ENCODE measurements around the gene CCDC73. TPM values are rescaled to one million over a fixed set of nuclear protein-coding genes. Genes with fewer than 3 reads are reported as not detected.
"Not testable (repeated sequence)": the region's sequence is repeated elsewhere in the genome, so short reads cannot be mapped to it uniquely, and the experiment has no call there.

Gene CCDC73
- total RNA-seq, 2 experiments from 2014 or later, result not detected

DNA sequence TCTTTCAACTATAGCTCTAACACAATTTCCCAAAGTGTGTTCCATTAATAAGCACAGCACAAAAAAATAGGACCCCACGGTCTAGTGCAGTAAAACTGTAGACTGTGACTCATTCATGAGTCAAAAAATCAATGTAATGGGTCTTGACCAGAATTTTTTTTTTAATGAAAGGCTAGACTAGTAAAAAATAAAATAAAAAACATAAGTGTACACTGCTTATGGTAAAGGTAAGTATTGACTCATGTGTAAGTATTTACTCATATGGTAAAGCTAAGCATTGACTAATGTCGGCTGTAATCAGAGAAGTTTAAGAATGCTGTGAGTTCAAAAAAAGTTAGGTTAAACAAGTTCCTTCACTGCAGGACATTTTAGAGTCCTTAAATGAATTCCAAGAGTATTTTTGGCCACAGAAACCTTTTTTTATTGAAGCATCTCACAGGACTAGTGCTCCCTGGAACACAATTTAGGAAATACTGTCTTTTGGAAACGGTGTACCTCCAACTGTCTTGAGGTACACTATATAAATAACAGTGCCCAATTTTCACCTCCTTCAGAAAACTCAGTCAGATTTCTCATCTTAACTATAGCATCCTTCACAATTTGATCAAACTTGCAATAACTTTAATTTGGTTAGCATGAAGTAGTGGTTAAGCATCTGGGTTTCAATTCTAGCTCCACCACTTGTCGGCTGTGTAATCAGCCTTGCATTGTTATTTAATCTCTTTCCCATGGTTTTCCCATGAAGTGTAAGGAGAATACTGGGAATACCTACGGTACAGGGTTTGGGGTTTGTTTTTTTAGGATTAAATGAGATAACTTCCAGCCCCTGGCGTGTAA lies 2.1 kb downstream of the CCDC73 start:
- CTCF ChIA-PET, result interaction anchor here (0.7 to 1.8 kb wide), 13 partner anchors 14 to 470 kb away, joined by 3 to 8 read pairs (median 3); no protein-coding TSS in a partner anchor
- Mint-ChIP-seq H3K27ac (no peak overlapping the region), H3K27me3 (ENCODE audit: low read depth) (peaks cover 4% of the 10 kb centered on the region), H3K4me3 (no peak overlapping the region), H3K9me3 (no peaks in the 10 kb centered on the region), H3K4me1 (ENCODE audit: low read depth) (peaks cover 9% of the 10 kb centered on the region), H3K36me3 (ENCODE audit: low read depth) (no peaks in the 10 kb centered on the region)
- intact Hi-C loops (cut with micrococcal nuclease), result loop anchor here (1.0 to 10.0 kb wide), 5 partner anchors 40 to 469 kb away; partner anchors contain the start of gene WT1
- DNase-seq, result no peak

DNA sequence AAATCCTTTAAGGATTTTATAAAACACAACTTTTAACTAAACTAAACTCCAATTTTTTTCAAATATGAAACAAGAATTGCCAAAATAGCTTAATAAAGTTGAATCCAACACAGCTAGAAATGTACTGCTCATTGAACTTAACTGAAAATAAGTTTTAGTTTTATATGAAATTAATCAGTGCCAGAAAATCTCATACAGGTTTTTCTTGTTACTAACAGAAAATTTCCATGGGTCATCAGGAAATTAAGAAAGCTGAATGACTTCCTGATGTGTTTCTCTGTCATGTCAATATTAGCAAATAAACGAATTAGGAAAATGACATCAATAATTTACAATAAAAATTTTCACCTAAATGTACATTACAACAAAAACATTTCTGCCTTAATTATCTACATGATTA lies 3.5 kb downstream of the CCDC73 start:
- CTCF ChIA-PET, result interaction anchor here (1.3 to 1.8 kb wide), 3 partner anchors 30 to 468 kb away, joined by 3 to 8 read pairs (median 6); no protein-coding TSS in a partner anchor
- no peak overlapping the region for H3K27ac Mint-ChIP-seq
- DNase-seq, result no peak
- no peaks in the 10 kb centered on the region for H3K36me3 Mint-ChIP-seq (ENCODE audit: low read depth)
- peaks cover 9% of the 10 kb centered on the region for H3K4me1 Mint-ChIP-seq (ENCODE audit: low read depth)
- H3K4me3 Mint-ChIP-seq, result no peak overlapping the region
- intact Hi-C loops (cut with micrococcal nuclease), result loop anchor here (5.0 to 10.0 kb wide), 3 partner anchors 39 to 356 kb away; partner anchors contain the start of gene WT1
- no peaks in the 10 kb centered on the region for H3K9me3 Mint-ChIP-seq
- H3K27me3 Mint-ChIP-seq (ENCODE audit: low read depth), result peaks cover 6% of the 10 kb centered on the region

DNA sequence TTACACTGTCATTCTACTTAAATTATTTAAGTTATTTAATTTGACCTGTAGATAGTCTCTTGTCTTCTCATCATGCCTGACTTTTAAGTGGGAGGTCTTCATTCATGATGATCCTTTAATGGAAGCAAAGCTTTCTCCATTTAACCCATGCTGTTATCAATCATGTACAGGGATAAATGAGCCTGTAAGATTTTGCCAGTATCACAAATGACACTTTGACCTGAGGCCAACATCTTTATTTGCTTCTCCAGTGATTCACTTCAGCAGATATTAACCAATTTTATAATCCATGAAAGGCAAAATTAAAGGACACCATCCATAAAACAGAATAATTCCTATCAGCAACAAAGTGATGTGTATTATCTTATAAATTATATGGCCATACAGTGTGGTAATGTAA lies 7.7 kb downstream of the CCDC73 start:
- Mint-ChIP-seq H3K27ac (no peak overlapping the region), H3K36me3 (ENCODE audit: low read depth) (no peaks in the 10 kb centered on the region)
- CTCF ChIA-PET, result no interaction called here

DNA sequence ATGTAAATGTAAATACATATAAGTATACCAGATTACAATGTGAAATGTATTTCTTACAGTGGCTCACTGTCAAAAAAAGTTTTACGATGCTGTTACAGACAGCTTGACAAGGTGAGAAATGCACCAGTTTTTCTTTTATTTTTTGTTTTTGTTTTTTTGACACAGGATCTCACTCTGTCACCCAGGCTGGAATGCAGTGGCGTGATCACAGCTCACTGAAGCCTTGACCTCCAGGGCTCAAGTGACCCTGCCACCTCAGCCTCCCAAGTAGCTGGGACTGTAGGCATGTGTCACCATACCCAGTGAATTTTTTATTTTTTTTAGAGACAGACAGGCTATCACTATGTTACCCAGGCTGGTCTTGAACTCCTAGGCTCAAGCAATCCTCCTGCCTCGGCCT lies 9.2 kb downstream of the CCDC73 start:
- Mint-ChIP-seq H3K27ac (no peak overlapping the region), H3K4me3 (no peak overlapping the region), H3K9me3 (no peaks in the 10 kb centered on the region), H3K36me3 (ENCODE audit: low read depth) (no peaks in the 10 kb centered on the region), H3K27me3 (ENCODE audit: low read depth) (peaks cover 6% of the 10 kb centered on the region), H3K4me1 (ENCODE audit: low read depth) (no peaks in the 10 kb centered on the region)
- DNase-seq, result no peak
- CTCF ChIA-PET, result interaction anchor here (0.7 kb wide), 1 partner anchor 192 kb away, joined by 3 read pairs; no protein-coding TSS in a partner anchor
- intact Hi-C loops (cut with micrococcal nuclease), result no loop called here

More for the DNA sequence above, 7.7 kb downstream of the CCDC73 start:
- Mint-ChIP-seq H3K9me3 (no peaks in the 10 kb centered on the region), H3K4me3 (no peak overlapping the region), H3K27me3 (ENCODE audit: low read depth) (peaks cover 6% of the 10 kb centered on the region), H3K4me1 (ENCODE audit: low read depth) (no peaks in the 10 kb centered on the region)
- DNase-seq, result no peak
- intact Hi-C loops (cut with micrococcal nuclease), result no loop called here

DNA sequence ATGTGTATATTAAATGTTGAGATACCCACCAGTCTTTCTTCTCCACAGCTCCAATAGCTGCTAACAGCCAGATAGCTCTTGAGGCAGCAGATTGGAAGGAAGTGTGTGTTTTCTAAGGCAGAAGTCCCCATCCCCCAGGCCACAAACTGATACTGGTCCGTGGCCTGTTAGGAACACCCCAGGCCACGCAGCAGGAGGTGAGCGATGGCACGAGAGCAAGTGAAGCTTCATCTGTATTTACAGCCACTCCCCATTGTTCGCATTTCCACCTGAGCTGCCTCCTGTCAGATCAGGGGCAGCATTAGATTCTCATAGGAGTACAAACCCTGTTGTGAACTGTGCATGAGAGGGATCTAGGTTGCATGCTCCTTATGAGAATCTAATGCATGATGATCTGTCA lies 12.7 kb downstream of the CCDC73 start:
- DNase-seq, result no peak
- H3K9me3 Mint-ChIP-seq, result no peaks in the 10 kb centered on the region
- intact Hi-C loops (cut with micrococcal nuclease), result no loop called here
- H3K27me3 Mint-ChIP-seq (ENCODE audit: low read depth), result peaks cover under 1% of the 10 kb centered on the region
- CTCF ChIA-PET, result no interaction called here
- H3K4me3 Mint-ChIP-seq, result no peak overlapping the region
- no peaks in the 10 kb centered on the region for H3K4me1 Mint-ChIP-seq (ENCODE audit: low read depth)
- H3K27ac Mint-ChIP-seq, result no peak overlapping the region
- H3K36me3 Mint-ChIP-seq (ENCODE audit: low read depth), result no peaks in the 10 kb centered on the region

DNA sequence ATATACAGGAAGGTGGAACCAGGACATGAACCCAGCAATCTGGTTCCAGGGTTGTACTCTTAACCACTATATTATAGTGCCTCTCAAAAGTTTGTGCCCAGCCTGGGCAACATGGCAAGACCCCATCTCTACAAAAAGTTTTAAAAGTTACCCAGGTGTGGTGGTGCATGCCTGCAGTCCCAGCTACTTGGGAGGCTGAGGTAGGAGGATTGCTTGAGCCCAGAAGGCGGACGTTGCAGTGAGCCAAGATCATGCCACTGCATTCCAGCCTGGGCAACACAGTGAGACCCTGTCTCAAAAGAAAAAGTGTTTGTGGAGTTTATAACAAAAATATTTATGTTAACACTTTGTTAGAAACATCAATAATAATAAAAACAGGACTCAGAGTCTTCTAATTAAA lies 13.6 kb downstream of the CCDC73 start:
- H3K27ac Mint-ChIP-seq; H3K27me3 Mint-ChIP-seq (ENCODE audit: low read depth); H3K4me1 Mint-ChIP-seq (ENCODE audit: low read depth); intact Hi-C loops (cut with micrococcal nuclease); DNase-seq; H3K9me3 Mint-ChIP-seq; H3K4me3 Mint-ChIP-seq; H3K36me3 Mint-ChIP-seq (ENCODE audit: low read depth); CTCF ChIA-PET: not testable (repeated sequence)

DNA sequence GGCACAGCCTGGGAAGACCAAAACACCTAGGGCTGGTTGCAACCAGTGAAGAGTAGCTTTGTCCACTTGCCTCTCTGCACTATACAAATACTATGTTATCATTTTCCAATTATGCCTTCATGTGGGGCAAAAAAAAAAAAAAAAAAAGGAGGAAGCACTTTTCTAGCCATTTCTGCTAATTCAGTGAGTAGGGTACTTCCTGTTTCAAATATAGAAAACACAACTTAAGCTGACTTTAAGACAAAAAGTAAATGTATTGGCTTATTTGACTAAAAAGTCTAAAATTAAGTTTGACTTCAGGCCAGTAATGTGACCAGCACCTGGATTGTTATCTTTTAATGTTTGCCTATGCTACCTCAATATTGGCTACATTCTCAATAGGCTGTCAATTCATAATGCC lies 15.3 kb downstream of the CCDC73 start:
- Mint-ChIP-seq H3K27me3 (ENCODE audit: low read depth) (no peaks in the 10 kb centered on the region), H3K9me3 (no peaks in the 10 kb centered on the region), H3K36me3 (ENCODE audit: low read depth) (no peaks in the 10 kb centered on the region), H3K4me3 (no peak overlapping the region), H3K4me1 (ENCODE audit: low read depth) (peaks cover 11% of the 10 kb centered on the region), H3K27ac (no peak overlapping the region)
- CTCF ChIA-PET, result interaction anchor here (1.0 to 1.2 kb wide), 2 partner anchors 254 to 456 kb away, joined by 3 read pairs; no protein-coding TSS in a partner anchor
- no peak for DNase-seq
- intact Hi-C loops (cut with micrococcal nuclease), result no loop called here

DNA sequence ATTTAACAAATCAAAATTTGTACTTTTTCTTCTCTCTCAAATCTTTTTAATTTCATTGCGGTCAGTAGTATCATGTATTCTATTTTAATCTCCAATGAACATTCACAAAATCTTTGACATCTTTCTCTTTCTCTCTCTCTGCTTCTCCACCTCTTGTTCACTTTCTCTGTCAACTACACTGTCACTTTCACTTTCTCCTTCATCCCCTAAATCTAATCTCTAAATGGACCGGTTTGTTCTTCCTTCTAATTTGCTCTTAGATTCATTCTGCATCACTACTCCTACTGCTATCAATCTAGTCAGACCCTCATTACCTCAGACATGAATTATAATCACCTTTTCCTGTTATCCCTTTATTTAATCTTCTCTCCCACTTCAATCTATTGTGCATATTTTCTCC lies 18.6 kb downstream of the CCDC73 start:
- DNase-seq, result no peak
- Mint-ChIP-seq H3K9me3 (no peaks in the 10 kb centered on the region), H3K4me3 (no peak overlapping the region), H3K27me3 (ENCODE audit: low read depth) (no peaks in the 10 kb centered on the region), H3K4me1 (ENCODE audit: low read depth) (peaks cover 11% of the 10 kb centered on the region), H3K27ac (no peak overlapping the region), H3K36me3 (ENCODE audit: low read depth) (no peaks in the 10 kb centered on the region)
- intact Hi-C loops (cut with micrococcal nuclease), result no loop called here
- CTCF ChIA-PET, result interaction anchor here (1.3 kb wide), 1 partner anchor 17 kb away, joined by 6 read pairs; no protein-coding TSS in a partner anchor

DNA sequence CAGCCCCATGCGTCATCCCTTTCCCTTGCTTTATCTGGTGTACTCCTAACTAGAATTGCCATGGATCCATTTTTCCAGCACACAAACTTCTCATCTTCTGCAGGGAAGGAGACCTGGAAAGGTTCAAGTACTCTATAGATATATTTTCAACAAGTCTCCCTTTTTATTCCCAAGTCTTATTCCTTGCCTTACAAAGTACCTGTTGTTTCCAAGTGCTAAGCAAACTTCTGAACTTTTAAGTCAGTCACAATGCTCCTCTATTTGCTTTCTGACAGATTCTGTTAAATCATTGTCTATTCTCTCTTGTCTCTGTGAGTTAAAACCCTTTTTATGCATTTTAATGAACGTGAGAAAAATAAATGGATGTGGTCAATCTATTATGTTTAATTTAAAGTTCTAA lies 20.4 kb downstream of the CCDC73 start:
- peaks cover 11% of the 10 kb centered on the region for H3K4me1 Mint-ChIP-seq (ENCODE audit: low read depth)
- no peak for DNase-seq
- no peaks in the 10 kb centered on the region for H3K9me3 Mint-ChIP-seq
- H3K27me3 Mint-ChIP-seq (ENCODE audit: low read depth), result no peaks in the 10 kb centered on the region
- no peak overlapping the region for H3K27ac Mint-ChIP-seq
- H3K4me3 Mint-ChIP-seq, result no peak overlapping the region
- intact Hi-C loops (cut with micrococcal nuclease), result no loop called here
- H3K36me3 Mint-ChIP-seq (ENCODE audit: low read depth), result no peaks in the 10 kb centered on the region
- CTCF ChIA-PET, result no interaction called here

DNA sequence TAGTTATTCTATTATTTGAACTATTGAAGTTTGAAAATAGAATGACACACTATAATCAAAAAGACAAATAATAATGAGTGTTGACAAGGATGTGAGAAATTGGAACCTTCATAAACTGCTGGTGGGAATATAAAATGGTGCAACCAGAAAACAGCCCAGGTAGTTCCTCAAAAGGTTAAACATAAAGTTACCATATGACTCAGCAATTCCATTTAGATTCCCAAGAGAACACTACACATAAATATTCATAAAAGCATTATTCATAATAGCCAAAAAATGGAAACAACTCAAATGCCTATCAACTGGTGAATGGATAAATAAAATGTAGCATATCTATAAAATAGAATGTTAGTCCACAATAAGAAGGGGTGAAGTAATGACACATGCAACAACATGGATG lies 21.7 kb downstream of the CCDC73 start:
- intact Hi-C loops (cut with micrococcal nuclease), result no loop called here
- Mint-ChIP-seq H3K27me3 (ENCODE audit: low read depth) (no peaks in the 10 kb centered on the region), H3K36me3 (ENCODE audit: low read depth) (no peaks in the 10 kb centered on the region), H3K4me1 (ENCODE audit: low read depth) (peaks cover 11% of the 10 kb centered on the region), H3K4me3 (no peak overlapping the region), H3K9me3 (no peaks in the 10 kb centered on the region), H3K27ac (no peak overlapping the region)
- CTCF ChIA-PET, result interaction anchor here (0.7 kb wide), 1 partner anchor 117 kb away, joined by 3 read pairs; no protein-coding TSS in a partner anchor
- no peak for DNase-seq

DNA sequence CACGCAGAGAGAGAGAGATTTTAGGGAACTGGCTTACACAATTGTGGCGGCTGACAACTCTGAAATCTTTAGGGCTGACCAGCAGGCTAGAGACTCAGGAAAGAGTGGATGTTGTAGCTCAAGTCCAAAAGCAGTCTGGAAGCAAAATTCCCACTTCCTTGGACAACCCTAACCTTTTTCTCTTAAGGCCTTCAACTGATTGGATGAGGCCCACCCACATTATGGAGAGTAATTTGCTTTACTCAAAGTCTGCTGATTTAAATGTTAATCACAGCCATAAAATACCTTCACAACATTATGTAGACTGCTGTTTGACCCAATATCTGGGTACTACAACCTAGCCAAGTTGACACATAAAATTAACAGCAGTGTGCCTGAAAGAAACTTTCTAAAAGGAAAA lies 32.7 kb downstream of the CCDC73 start:
- H3K36me3 Mint-ChIP-seq (ENCODE audit: low read depth); intact Hi-C loops (cut with micrococcal nuclease); H3K9me3 Mint-ChIP-seq; H3K27ac Mint-ChIP-seq; H3K4me3 Mint-ChIP-seq; CTCF ChIA-PET; DNase-seq; H3K4me1 Mint-ChIP-seq (ENCODE audit: low read depth); H3K27me3 Mint-ChIP-seq (ENCODE audit: low read depth): not testable (repeated sequence)

DNA sequence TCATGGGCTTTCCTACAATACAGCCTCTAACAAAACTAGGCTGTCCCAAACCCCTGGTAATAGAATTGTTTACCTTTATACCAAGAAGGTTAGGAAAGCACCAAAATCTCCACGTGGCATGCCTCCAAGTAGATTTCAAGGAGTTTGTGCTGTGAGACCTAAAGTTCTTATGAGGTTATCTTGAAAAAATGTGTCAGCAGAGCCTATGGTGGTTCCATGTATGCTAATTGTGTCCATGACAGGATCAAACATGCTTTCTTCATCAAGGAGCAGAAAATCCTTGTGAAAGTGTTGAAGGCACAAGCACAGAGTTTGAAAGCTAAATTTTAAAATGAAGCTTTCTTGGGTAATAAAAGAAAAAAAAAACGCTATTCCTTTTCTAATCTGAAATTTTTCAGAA lies 36.2 kb downstream of the CCDC73 start:
- CTCF ChIA-PET, result no interaction called here
- intact Hi-C loops (cut with micrococcal nuclease), result no loop called here
- DNase-seq, result no peak
- Mint-ChIP-seq H3K27me3 (ENCODE audit: low read depth) (peaks cover 4% of the 10 kb centered on the region), H3K4me1 (ENCODE audit: low read depth) (no peaks in the 10 kb centered on the region), H3K9me3 (peaks cover 1% of the 10 kb centered on the region), H3K27ac (no peak overlapping the region), H3K36me3 (ENCODE audit: low read depth) (no peaks in the 10 kb centered on the region), H3K4me3 (no peak overlapping the region)

DNA sequence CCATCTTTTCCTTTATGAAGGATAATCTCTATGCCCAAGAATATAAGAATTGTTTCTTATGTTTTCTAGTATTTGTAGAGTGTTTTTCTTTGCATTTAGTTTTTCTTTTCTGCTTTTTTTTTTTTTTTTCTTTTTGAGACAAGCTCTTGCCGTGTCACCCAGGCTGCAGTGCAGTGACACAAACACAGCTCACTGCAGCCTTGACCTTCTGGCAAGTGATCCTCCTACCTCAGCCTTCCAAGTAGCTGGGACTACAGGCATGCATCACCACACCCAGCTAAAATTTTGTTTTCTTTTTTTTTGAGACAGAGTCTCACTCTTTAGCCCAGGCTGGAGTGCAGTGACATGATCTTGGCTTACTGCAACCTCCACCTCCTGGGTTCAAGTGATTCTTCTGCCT lies 41.3 kb downstream of the CCDC73 start:
- H3K4me3 Mint-ChIP-seq; H3K9me3 Mint-ChIP-seq; H3K27ac Mint-ChIP-seq; DNase-seq; CTCF ChIA-PET; H3K4me1 Mint-ChIP-seq (ENCODE audit: low read depth); H3K36me3 Mint-ChIP-seq (ENCODE audit: low read depth); H3K27me3 Mint-ChIP-seq (ENCODE audit: low read depth): not testable (repeated sequence)
- intact Hi-C loops (cut with micrococcal nuclease), result loop anchor here (5.0 kb wide), 1 partner anchor 39 kb away; the partner anchor contains the start of gene CCDC73
